Measurements from ENCODE around the gene TINAG. TPM values are rescaled to one million over a fixed set of nuclear protein-coding genes. Genes with fewer than 3 reads are reported as not detected.

Gene TINAG, protein sequence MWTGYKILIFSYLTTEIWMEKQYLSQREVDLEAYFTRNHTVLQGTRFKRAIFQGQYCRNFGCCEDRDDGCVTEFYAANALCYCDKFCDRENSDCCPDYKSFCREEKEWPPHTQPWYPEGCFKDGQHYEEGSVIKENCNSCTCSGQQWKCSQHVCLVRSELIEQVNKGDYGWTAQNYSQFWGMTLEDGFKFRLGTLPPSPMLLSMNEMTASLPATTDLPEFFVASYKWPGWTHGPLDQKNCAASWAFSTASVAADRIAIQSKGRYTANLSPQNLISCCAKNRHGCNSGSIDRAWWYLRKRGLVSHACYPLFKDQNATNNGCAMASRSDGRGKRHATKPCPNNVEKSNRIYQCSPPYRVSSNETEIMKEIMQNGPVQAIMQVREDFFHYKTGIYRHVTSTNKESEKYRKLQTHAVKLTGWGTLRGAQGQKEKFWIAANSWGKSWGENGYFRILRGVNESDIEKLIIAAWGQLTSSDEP
- 0.21 TPM in 1 of 2 replicates, not detected in the other for total RNA-seq
- polyA plus RNA-seq, result not detected in 2 replicates
- polyA plus RNA-seq (2011; cell fraction: cytosol; rRNA removed), result not detected in 2 replicates
- not detected in 2 replicates for polyA plus RNA-seq (2011; cell fraction: nucleus; rRNA removed)
- not detected in 2 replicates for polyA plus RNA-seq (2012)
- not detected in 2 replicates for polyA minus RNA-seq
- not detected for polyA minus RNA-seq (2011; cell fraction: cytosol; rRNA and poly(A)+ RNA removed)
- not detected in 2 replicates for polyA minus RNA-seq (2011; cell fraction: nucleus; rRNA and poly(A)+ RNA removed)
- percentile 16 among the genes with signal in this experiment for Bru-seq, nascent RNA
- BruChase-seq, experiment 1, labeled RNA remaining after a 6-hour chase, result percentile 18 among the genes with signal in this experiment
- BruChase-seq, experiment 2, labeled RNA remaining after a 2-hour chase, result percentile 13 among the genes with signal in this experiment
- long read RNA-seq, partial matches to known transcripts, result 0 of 1 reads
- long read RNA-seq, other reads (novel, unspliced or antisense), result 1 of 1 reads

DNA sequence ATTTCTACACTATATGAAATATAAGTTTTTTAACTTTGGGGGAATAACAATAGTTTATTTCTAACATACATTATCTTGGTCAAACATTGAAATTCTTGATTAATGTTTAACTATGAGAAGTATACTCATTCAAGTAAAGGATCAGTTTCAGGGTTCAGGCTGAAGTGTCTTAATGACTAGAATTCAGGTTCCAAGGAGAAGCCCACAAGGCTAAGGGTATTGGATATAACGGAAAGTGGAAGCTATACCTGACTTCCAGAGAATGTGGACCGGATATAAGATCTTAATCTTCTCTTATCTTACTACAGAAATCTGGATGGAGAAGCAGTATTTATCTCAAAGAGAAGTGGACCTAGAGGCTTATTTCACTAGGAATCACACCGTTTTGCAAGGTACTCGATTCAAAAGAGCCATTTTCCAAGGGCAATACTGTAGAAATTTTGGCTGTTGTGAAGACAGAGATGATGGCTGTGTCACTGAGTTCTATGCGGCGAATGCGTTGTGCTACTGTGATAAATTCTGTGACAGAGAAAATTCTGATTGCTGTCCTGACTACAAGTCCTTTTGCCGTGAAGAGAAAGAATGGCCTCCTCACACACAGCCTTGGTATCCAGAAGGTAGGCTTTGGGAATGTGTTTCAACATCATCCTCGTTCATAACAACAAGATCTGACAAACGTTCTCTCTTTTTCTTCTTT is at the start of gene TINAG:
TSS of gene TINAG (plus strand) at position 153 of the 697 bp plus-strand sequence. CDS start at position 263, 110 bp downstream.
- ChIA-PET POLR2A (no interaction called here), CTCF (no interaction called here)
- Histone ChIP-seq H3K9ac (replicated peaks; ENCODE audit: extremely low read depth, insufficient read depth, low read length) (no peak within 1 kb of the TSS), H3K27ac (ENCODE audit: insufficient read depth, low read depth, low read length) (no peak within 1 kb of the TSS), H3K79me2 (ENCODE audit: control insufficient read depth, insufficient read depth, low read length) (no peaks in the 10 kb centered on the region), H3K4me3 (replicated peaks in 1 of 3; ENCODE audit: insufficient read depth in 1 of 3, low read depth in 1 of 3, low read length in 3 of 3) (no peak within 1 kb of the TSS), H4K20me1 (replicated peaks; ENCODE audit: control insufficient read depth, extremely low read depth, insufficient read depth, low read length) (no peaks in the 10 kb centered on the region), H3K27me3 (ENCODE audit: control insufficient read depth in 2 of 2, insufficient read depth in 2 of 2, low read length in 2 of 2) (no peaks in the 10 kb centered on the region), H2AFZ (ENCODE audit: low read depth, low read length) (peak within 1 kb of the TSS; percentile 47), H3K9me1 (replicated peaks; ENCODE audit: control insufficient read depth, extremely low read depth, insufficient read depth, low read length) (no peaks in the 10 kb centered on the region), H3K4me1 (ENCODE audit: control insufficient read depth, extremely low read depth, insufficient read depth, low read length) (no peaks in the 10 kb centered on the region), H3K36me3 (ENCODE audit: control insufficient read depth in 2 of 2, extremely low read depth in 1 of 2, insufficient read depth in 2 of 2, low read length in 2 of 2) (no peaks in the 10 kb centered on the region), H3K9me3 (replicated peaks; ENCODE audit: control insufficient read depth, insufficient read depth, low read length) (no peaks in the 10 kb centered on the region), H3K4me2 (ENCODE audit: insufficient read depth, low read length) (no peak within 1 kb of the TSS)
- no TSS peak for BruUV-seq (replicated peaks)
- dilution Hi-C loops (cut with MboI; ENCODE audit: extremely low pct_ligation_motif_present, low sequenced_read_pairs) (no loop called here), intact Hi-C loops (cut with micrococcal nuclease) (no loop called here)
- DNase-seq (ENCODE audit: low read depth, low spot score) (no peak), FAIRE-seq (no peak)
- no peak for TF ChIP-seq GATA2 (IDR thresholded peaks at IDR 0.05; ENCODE audit: insufficient read depth, insufficient read length, low read depth, low read length)
- TF ChIP-seq MYC (IDR thresholded peaks at IDR 0.05; ENCODE audit: low read depth, low read length), result no peak
- no peak for TF ChIP-seq FOS (IDR thresholded peaks at IDR 0.05; ENCODE audit: borderline replicate concordance, insufficient read depth, low read length)
- TF ChIP-seq, protein P1, sequence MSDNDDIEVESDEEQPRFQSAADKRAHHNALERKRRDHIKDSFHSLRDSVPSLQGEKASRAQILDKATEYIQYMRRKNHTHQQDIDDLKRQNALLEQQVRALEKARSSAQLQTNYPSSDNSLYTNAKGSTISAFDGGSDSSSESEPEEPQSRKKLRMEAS (IDR thresholded peaks at IDR 0.05; ENCODE audit: insufficient read depth, insufficient read length), result no peak
- no peak for TF ChIP-seq POLR2A (IDR thresholded peaks at IDR 0.05; ENCODE audit: low read depth, low read length)
- TF ChIP-seq POLR2AphosphoS5 (IDR thresholded peaks at IDR 0.05; ENCODE audit: insufficient read depth, low read depth, low read length), result no peak
- no peak for TF ChIP-seq EZH2 (IDR thresholded peaks at IDR 0.05; ENCODE audit: borderline replicate concordance, low read depth, low read length, severe bottlenecking)
- TF ChIP-seq, protein P2, sequence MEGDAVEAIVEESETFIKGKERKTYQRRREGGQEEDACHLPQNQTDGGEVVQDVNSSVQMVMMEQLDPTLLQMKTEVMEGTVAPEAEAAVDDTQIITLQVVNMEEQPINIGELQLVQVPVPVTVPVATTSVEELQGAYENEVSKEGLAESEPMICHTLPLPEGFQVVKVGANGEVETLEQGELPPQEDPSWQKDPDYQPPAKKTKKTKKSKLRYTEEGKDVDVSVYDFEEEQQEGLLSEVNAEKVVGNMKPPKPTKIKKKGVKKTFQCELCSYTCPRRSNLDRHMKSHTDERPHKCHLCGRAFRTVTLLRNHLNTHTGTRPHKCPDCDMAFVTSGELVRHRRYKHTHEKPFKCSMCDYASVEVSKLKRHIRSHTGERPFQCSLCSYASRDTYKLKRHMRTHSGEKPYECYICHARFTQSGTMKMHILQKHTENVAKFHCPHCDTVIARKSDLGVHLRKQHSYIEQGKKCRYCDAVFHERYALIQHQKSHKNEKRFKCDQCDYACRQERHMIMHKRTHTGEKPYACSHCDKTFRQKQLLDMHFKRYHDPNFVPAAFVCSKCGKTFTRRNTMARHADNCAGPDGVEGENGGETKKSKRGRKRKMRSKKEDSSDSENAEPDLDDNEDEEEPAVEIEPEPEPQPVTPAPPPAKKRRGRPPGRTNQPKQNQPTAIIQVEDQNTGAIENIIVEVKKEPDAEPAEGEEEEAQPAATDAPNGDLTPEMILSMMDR (IDR thresholded peaks at IDR 0.05; ENCODE audit: extremely low read depth in 1 of 2, insufficient read depth in 1 of 2, low read depth in 1 of 2, low read length in 2 of 2), result no peak
- no peak for TF ChIP-seq JUN (IDR thresholded peaks at IDR 0.05; ENCODE audit: borderline replicate concordance, insufficient read depth, insufficient read length, low read depth)
